H1 (cell line): Measurements from ENCODE around the gene CEP85. TPM values are rescaled to one million over a fixed set of nuclear protein-coding genes. Genes with fewer than 3 reads are reported as not detected.

Experiments
- CTCF ChIA-PET: fragments of 300-600 bp; sonication (Branson Sonifier 250); formaldehyde crosslinking; loops from one replicate; lab custom pipeline; 2021; ENCODE audit not compliant: partially characterized antibody; lab: Charles Lee
- POLR2A ChIA-PET: fragments of 300-600 bp; sonication (Branson Sonifier 250); formaldehyde crosslinking; loops from one replicate; lab custom pipeline; 2021; ENCODE audit warnings: inconsistent platforms; ENCODE audit not compliant: partially characterized antibody; lab: Charles Lee
- DNase-seq, 2 experiments: peaks; one replicate each; pipeline versions ENCODE4 v3.0.0 to v3.0.0-alpha.2; 2010 to 2022; ENCODE audit warnings: low spot score in 2 of 2, low read depth in 1 of 2, mixed read lengths in 1 of 2
- FAIRE-seq: peaks from 2 replicates; lab custom pipeline; 2011; peaks lifted over from hg19 to GRCh38; lab: Jason Lieb, UNC
- H2AFZ ChIP-seq: 2 replicates; pipeline ENCODE4 v1.8.1; 2012; ENCODE audit warnings: low read length, inconsistent platforms
- H2AK5ac ChIP-seq: 2 replicates; pipeline ENCODE4 v1.6.1; 2013; ENCODE audit warnings: low read depth, low read length
- H2BK120ac ChIP-seq: replicated peaks from 2 replicates; pipeline ENCODE3; 2013; ENCODE audit warnings: low read depth, low read length, inconsistent platforms
- H2BK12ac ChIP-seq: 2 replicates; pipeline ENCODE4 v1.6.1; 2013; ENCODE audit warnings: low read depth, low read length
- H2BK15ac ChIP-seq: 2 replicates; pipeline ENCODE4 v1.6.1; 2013; ENCODE audit warnings: low read length
- H2BK20ac ChIP-seq: 2 replicates; pipeline ENCODE4 v1.6.1; 2013; ENCODE audit warnings: low read length
- H2BK5ac ChIP-seq: 2 replicates; pipeline ENCODE4 v1.6.1; 2013; ENCODE audit warnings: low read depth, low read length
- H3K14ac ChIP-seq: 2 replicates; pipeline ENCODE4 v1.6.1; 2013; ENCODE audit warnings: inconsistent platforms; ENCODE audit not compliant: insufficient read length
- H3K18ac ChIP-seq: 2 replicates; pipeline ENCODE4 v1.6.1; 2013; ENCODE audit warnings: low read length; ENCODE audit errors: extremely low read depth
- H3K23ac ChIP-seq: 2 replicates; pipeline ENCODE4 v1.6.1; 2013; ENCODE audit warnings: inconsistent platforms; ENCODE audit not compliant: insufficient read length
- H3K23me2 ChIP-seq: 2 replicates; pipeline ENCODE4 v1.6.1; 2013; ENCODE audit warnings: low read depth, low read length
- H3K27ac ChIP-seq: 2 replicates; pipeline ENCODE4 v1.6.1; 2011; ENCODE audit warnings: low read depth, low read length, inconsistent platforms
- H3K27me3 ChIP-seq, 4 experiments: replicated peaks in 1 of 4; 1 replicate in 1 of 4; 2 replicates in 3 of 4; pipeline versions ENCODE4 v1.6.1 to v1.8.1; 2011 to 2013; ENCODE audit warnings: low read length in 3 of 4, mild to moderate bottlenecking in 3 of 4, inconsistent platforms in 2 of 4, mixed read lengths in 2 of 4, moderate library complexity in 1 of 4; ENCODE audit not compliant: control insufficient read depth in 3 of 4, insufficient read depth in 3 of 4; ENCODE audit errors: extremely low read depth in 1 of 4
- H3K36me3 ChIP-seq, 4 experiments: 2 replicates each; pipeline versions ENCODE4 v1.6.1 to v1.8.1; 2011 to 2013; ENCODE audit warnings: mild to moderate bottlenecking in 4 of 4, low read length in 3 of 4, moderate library complexity in 2 of 4, control low read depth in 1 of 4, inconsistent platforms in 1 of 4; ENCODE audit not compliant: insufficient read depth in 4 of 4, control insufficient read depth in 2 of 4
- H3K4ac ChIP-seq: replicated peaks from 2 replicates; pipeline ENCODE3; 2013; ENCODE audit warnings: low read length, low read depth, mixed read lengths, inconsistent platforms; ENCODE audit not compliant: insufficient read length
- H3K4me1 ChIP-seq, 4 experiments: replicated peaks in 1 of 4; 1 replicate in 1 of 4; 2 replicates in 3 of 4; pipeline versions ENCODE4 v1.6.1 to v1.8.1; 2011 to 2013; ENCODE audit warnings: low read length in 3 of 4, inconsistent platforms in 2 of 4, mixed read lengths in 1 of 4; ENCODE audit not compliant: insufficient read depth in 4 of 4, control insufficient read depth in 3 of 4
- H3K4me2 ChIP-seq, 2 experiments: 2 replicates each; pipeline versions ENCODE4 v1.6.1 to v1.8.1; 2011 to 2013; ENCODE audit warnings: low read depth in 2 of 2, low read length in 2 of 2, control low read depth in 1 of 2, inconsistent platforms in 1 of 2, mild to moderate bottlenecking in 1 of 2; ENCODE audit not compliant: insufficient read depth in 1 of 2
- H3K4me3 ChIP-seq, 4 experiments: fragments of 200-600, 300-600 bp in 1 of 4; sonication (generic), shearing (Covaris generic), sonication (Bioruptor Twin) in 1 of 4; 2 replicates each; pipeline versions ENCODE4 v1.5.1 to v1.8.1; 2011 to 2016; ENCODE audit warnings: low read length in 4 of 4, low read depth in 3 of 4, control low read depth in 2 of 4, inconsistent platforms in 2 of 4, mild to moderate bottlenecking in 2 of 4, mixed read lengths in 1 of 4, moderate library complexity in 1 of 4; ENCODE audit not compliant: insufficient read depth in 2 of 4; ENCODE audit errors: extremely low read depth in 1 of 4
- H3K56ac ChIP-seq: replicated peaks from 2 replicates; pipeline ENCODE3; 2013; ENCODE audit warnings: low read depth, mild to moderate bottlenecking, mixed read lengths, low read length, inconsistent platforms; ENCODE audit not compliant: insufficient read length
- H3K79me1 ChIP-seq: 2 replicates; pipeline ENCODE4 v1.6.1; 2013; ENCODE audit warnings: low read depth, low read length, control low read depth
- H3K79me2 ChIP-seq, 2 experiments: 2 replicates each; pipeline versions ENCODE4 v1.6.1 to v1.8.1; 2012 to 2013; ENCODE audit warnings: low read length in 2 of 2, mild to moderate bottlenecking in 2 of 2, inconsistent platforms in 1 of 2; ENCODE audit not compliant: insufficient read depth in 2 of 2, control insufficient read depth in 1 of 2
- H3K9ac ChIP-seq, 4 experiments: replicated peaks in 1 of 4; 1 replicate in 1 of 4; 2 replicates in 3 of 4; pipeline versions ENCODE4 v1.6.1 to v1.8.1; 2011 to 2013; ENCODE audit warnings: low read depth in 3 of 4, low read length in 3 of 4, control low read depth in 2 of 4, mild to moderate bottlenecking in 2 of 4, moderate library complexity in 2 of 4, inconsistent platforms in 1 of 4; ENCODE audit errors: extremely low read depth in 1 of 4
- H3K9me3 ChIP-seq, 2 experiments: 2 replicates each; pipeline versions ENCODE4 v1.6.1 to v1.8.1; 2012 to 2013; ENCODE audit warnings: mild to moderate bottlenecking in 2 of 2, moderate library complexity in 2 of 2, control low read depth in 1 of 2, inconsistent platforms in 1 of 2, low read depth in 1 of 2, low read length in 1 of 2, mixed read lengths in 1 of 2; ENCODE audit not compliant: insufficient read depth in 2 of 2
- H4K20me1 ChIP-seq, 2 experiments: replicated peaks in 1 of 2; 2 replicates each; pipeline versions ENCODE3 to v1.8.1; 2011 to 2013; ENCODE audit warnings: inconsistent platforms in 2 of 2, low read length in 2 of 2, mild to moderate bottlenecking in 1 of 2; ENCODE audit not compliant: insufficient read depth in 2 of 2, control insufficient read depth in 1 of 2
- H4K5ac ChIP-seq: 2 replicates; pipeline ENCODE4 v1.6.1; 2013; ENCODE audit warnings: low read length, low read depth, mixed read lengths, inconsistent platforms; ENCODE audit not compliant: insufficient read length
- H4K8ac ChIP-seq: 2 replicates; pipeline ENCODE4 v1.8.0; 2013; ENCODE audit warnings: mild to moderate bottlenecking, moderate library complexity, low read length, inconsistent platforms; ENCODE audit not compliant: insufficient read depth; ENCODE audit errors: extremely low read depth
- H4K91ac ChIP-seq: replicated peaks from 2 replicates; pipeline ENCODE3; 2013; ENCODE audit warnings: low read length, mixed read lengths, inconsistent platforms; ENCODE audit not compliant: insufficient read length
- BACH1 ChIP-seq: IDR thresholded peaks from 2 replicates; pipeline ENCODE4 v1.6.1; 2012; ENCODE audit warnings: low read length, improper control_type of control experiment
- BCL11A ChIP-seq, 2 experiments: IDR thresholded peaks; one replicate each; pipeline ENCODE4 v1.6.1; 2011; ENCODE audit warnings: low read depth in 2 of 2, low read length in 2 of 2, mild to moderate bottlenecking in 2 of 2
- CBX5 ChIP-seq: fragments of 300-800, 300-1000 bp; sonication (generic); IDR thresholded peaks from 2 replicates; pipeline ENCODE4 v1.7.1; 2016; ENCODE audit warnings: antibody characterized with exemption, low read length, low read depth
- CBX8 ChIP-seq: fragments of 300-800, 300-1000 bp; sonication (generic); IDR thresholded peaks from 2 replicates; pipeline ENCODE4 v1.7.1; 2016; ENCODE audit warnings: low read depth, low read length, borderline replicate concordance
- CREB1 ChIP-seq: IDR thresholded peaks from 2 replicates; pipeline ENCODE4 v1.6.1; 2012; ENCODE audit warnings: inconsistent platforms
- EZH2 ChIP-seq: fragments of 200-600 bp; sonication (generic); IDR thresholded peaks from 2 replicates; pipeline ENCODE4 v1.7.1; 2012; ENCODE audit warnings: low read depth, mild to moderate bottlenecking, moderate library complexity, low read length, inconsistent platforms; ENCODE audit not compliant: severe bottlenecking
- MAX ChIP-seq: IDR thresholded peaks from 2 replicates; pipeline ENCODE4 v1.6.1; 2012; ENCODE audit warnings: inconsistent platforms
- POLR2AphosphoS5 ChIP-seq: IDR thresholded peaks from 2 replicates; pipeline ENCODE4 v1.6.1; 2011; ENCODE audit warnings: low read depth, low read length
- RNF2 ChIP-seq: fragments of 200-900, 300-1000 bp; sonication (generic); IDR thresholded peaks from 2 replicates; pipeline ENCODE4 v1.7.1; 2016; ENCODE audit warnings: borderline replicate concordance, low read depth, mild to moderate bottlenecking, antibody characterized with exemption, low read length; ENCODE audit not compliant: poor library complexity, severe bottlenecking; ENCODE audit errors: missing control alignments
- SP1 ChIP-seq: IDR thresholded peaks from 2 replicates; pipeline ENCODE4 v1.6.1; 2011; ENCODE audit warnings: low read depth, low read length
- TBP ChIP-seq: IDR thresholded peaks from 2 replicates; pipeline ENCODE4 v1.6.1; 2011; ENCODE audit warnings: low read depth, low read length, improper control_type of control experiment
- WGBS, 2 experiments: shearing (Covaris generic) in 1 of 2; methylation state at CpG; one replicate each; pipeline versions ENCODE4 v1.1.6 to v1.1.7; 2013 to 2015; ENCODE audit warnings: low lambda C conversion rate in 2 of 2, mixed read lengths in 2 of 2, inconsistent platforms in 1 of 2, low coverage in 1 of 2, missing lambda C conversion rate in 1 of 2; ENCODE audit not compliant: insufficient replicate concordance in 2 of 2, insufficient coverage in 1 of 2, insufficient read length in 1 of 2; ENCODE audit errors: extremely low coverage in 1 of 2, missing lambda C conversion rate in 1 of 2; 5-methylcytosine and 5-hydroxymethylcytosine counted together
- polyA plus RNA-seq, 7 experiments: library from polyadenylated mRNA; depleted of rRNA in 3 of 7; stranded (reverse) in 5 of 7; unstranded in 2 of 7; fragments of >200 nt in 5 of 7; fragments of 200-250 nt in 2 of 7; gene quantifications; 1 replicate in 5 of 7; 2 replicates in 1 of 7; 4 replicates in 1 of 7; pipeline versions ENCODE4 v1.2.1 to v1.2.3, GENCODE V29; 2011 to 2013; ENCODE audit warnings: missing spikeins in 2 of 7, mixed read lengths in 2 of 7
- total RNA-seq: library from RNA; stranded (reverse); fragmentation: NEBNext Ultra II Directional; extraction: Animal tissue kit (Norgen Biotek cat#: 25700); gene quantifications from 2 replicates; pipeline ENCODE4 v1.2.1, GENCODE V29; 2021

The CEP85 gene
- total and polyA plus RNA-seq, 2 of the 8 experiments (the other 6 are each of a cell fraction or from before 2014, with no cell fraction given), result 40.4 to 43.7 TPM

DNA sequence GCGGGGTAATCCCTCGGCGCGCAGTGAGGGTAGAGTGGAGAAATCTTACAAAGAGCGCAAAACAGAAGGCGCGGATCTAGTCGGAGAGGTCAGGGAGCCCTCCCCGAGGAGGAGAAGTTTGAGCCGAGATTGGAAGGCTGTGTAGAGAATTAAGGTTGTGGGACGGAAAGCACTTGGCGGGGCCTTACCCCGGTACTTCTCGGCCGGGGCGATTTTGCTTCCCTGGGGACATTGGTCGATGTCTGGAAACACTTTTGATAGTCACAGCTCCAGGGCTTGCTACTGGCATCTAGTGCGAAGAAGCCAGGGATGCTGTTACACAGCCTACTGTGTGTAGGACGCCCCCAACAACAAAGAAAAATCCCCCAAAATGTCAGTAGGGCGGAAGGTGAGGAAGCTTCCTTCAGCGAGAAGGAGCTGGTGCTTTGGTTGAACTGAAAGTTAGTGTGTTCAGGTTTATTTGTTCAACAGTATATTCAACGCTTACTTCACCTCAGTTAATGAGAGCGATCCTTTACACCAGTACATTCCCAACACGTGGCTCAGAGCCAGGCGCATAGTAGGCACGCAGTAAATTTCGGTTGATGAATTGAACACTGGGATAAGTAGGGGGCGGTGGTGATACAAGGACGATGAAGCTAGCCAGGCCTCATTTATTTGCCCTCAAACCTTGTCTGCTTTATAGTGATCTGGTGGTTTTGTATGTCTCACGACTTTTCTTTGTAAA lies 807 bp downstream of the CEP85 start:
- 3% methylated on average over 30 of the region's 30 CpGs; no CpG with 5 or more reads in 1 of the 2 experiments for WGBS, 2 experiments
- H3K23ac ChIP-seq, result no peak overlapping the region
- peak overlapping the region; percentile 57 for H3K4ac ChIP-seq
- FAIRE-seq, result peak; percentile 60
- peak overlapping the region; percentile 50 for H4K5ac ChIP-seq
- peak overlapping the region; percentile 26; the same call in 1 of the 2 replicates for H3K18ac ChIP-seq
- peaks cover 9% of the 10 kb centered on the region for H3K79me1 ChIP-seq
- no peak overlapping the region for H3K14ac ChIP-seq
- peaks cover 4 to 10% of the 10 kb centered on the region in 2 experiments for H4K20me1 ChIP-seq
- H3K9me3 ChIP-seq, result no peaks in the 10 kb centered on the region
- peak overlapping the region; percentile 39; the same call in 1 of the 2 replicates for H3K27ac ChIP-seq
- H2BK120ac ChIP-seq, result no peak overlapping the region
- peak overlapping the region; percentile 63 to 89 (median 72) for H3K9ac ChIP-seq
- H3K27me3 ChIP-seq, result no peaks in the 10 kb centered on the region
- H3K79me2 ChIP-seq, result peaks cover 5 to 49% of the 10 kb centered on the region in 2 experiments
- H3K23me2 ChIP-seq, result peaks cover 4% of the 10 kb centered on the region; the same call in 1 of the 2 replicates
- peak overlapping the region; percentile 52 for H4K91ac ChIP-seq
- peak overlapping the region; percentile 0 for H2BK12ac ChIP-seq
- peak overlapping the region; percentile 87 to 98 for H3K4me2 ChIP-seq
- H2AK5ac ChIP-seq, result 0 out of 2 replicates have a peak overlapping the region, but pooled peaks have one; percentile 4
- H2AFZ ChIP-seq, result peak overlapping the region; percentile 54; the same call in 1 of the 2 replicates
- ChIA-PET CTCF (interaction anchor here (0.5 to 6.5 kb wide), 39 partner anchors 9 to 442 kb away, joined by 3 to 69 read pairs (median 4); partner anchors contain the start of genes C1orf232, CATSPER4, CD52 and CNKSR1), POLR2A (interaction anchor here (0.6 to 1.9 kb wide), 15 partner anchors 10 to 238 kb away, joined by 3 to 7 read pairs (median 3); partner anchors contain the start of genes C1orf232, CATSPER4, LIN28A and PDIK1L)
- peak overlapping the region; percentile 26; the same call in 1 of the 2 replicates for H2BK5ac ChIP-seq
- H2BK20ac ChIP-seq, result no peak overlapping the region
- DNase-seq, result no peak
- peak overlapping the region; percentile 42 for H3K56ac ChIP-seq
- peak overlapping the region; percentile 83 to 98 (median 90) for H3K4me3 ChIP-seq
- H3K4me1 ChIP-seq, result peaks cover 2 to 6% (median 4%) of the 10 kb centered on the region in 4 experiments; a peak in 6 of 7 replicates
- peaks cover 0 to 5% (median 0%) of the 10 kb centered on the region in 4 experiments; a peak in 1 of 8 replicates for H3K36me3 ChIP-seq
- H4K8ac ChIP-seq, result peak overlapping the region; percentile 89; the same call in 1 of the 2 replicates
- H2BK15ac ChIP-seq, result no peak overlapping the region
- TF ChIP-seq BACH1 (no peak), POLR2AphosphoS5 (no peak; the same call in 1 of the 2 replicates), RNF2 (no peak), BCL11A (IDR thresholded peaks at IDR 0.05; ENCODE audit: low read depth in 2 of 2, low read length in 2 of 2) (no peak), CBX8 (no peak), MAX (peak; percentile 80), EZH2 (no peak), TBP (no peak), CBX5 (no peak), CREB1 (peak; percentile 43; the same call in 1 of the 2 replicates), SP1 (no peak)
